ENCODE data around the gene RALGAPA1. TPM values are rescaled to one million over a fixed set of nuclear protein-coding genes. Genes with fewer than 3 reads are reported as not detected.
"Not testable (repeated sequence)": the region's sequence is repeated elsewhere in the genome, so short reads cannot be mapped to it uniquely, and the experiment has no call there.

Gene RALGAPA1
- total RNA-seq (2016; rRNA removed; fragmentation: Illumina TruSeq; extraction: Trizol), result 89.2 and 103 TPM in 2 replicates
- total RNA-seq (2016; cell fraction: cytosol; rRNA removed; fragmentation: Illumina TruSeq; extraction: Trizol; ENCODE audit: low read depth), result 67.7 and 82.5 TPM in 2 replicates
- 88.4 and 98.4 TPM in 2 replicates for total RNA-seq (2016; cell fraction: insoluble cytoplasmic fraction; rRNA removed; fragmentation: Illumina TruSeq; extraction: Trizol)
- total RNA-seq (2016; cell fraction: membrane; rRNA removed; fragmentation: Illumina TruSeq; extraction: Trizol), result 66.2 and 85.5 TPM in 2 replicates
- 215 and 231 TPM in 2 replicates for total RNA-seq (2016; cell fraction: nucleus; rRNA removed; fragmentation: Illumina TruSeq; extraction: Trizol)
- polyA plus RNA-seq (2011; rRNA removed), result 58.2 and 65.0 TPM in 2 replicates
- polyA plus RNA-seq (2011; cell fraction: cytosol; rRNA removed), result 20.3 and 33.5 TPM in 2 replicates
- 72.7 and 78.9 TPM in 2 replicates for polyA plus RNA-seq (2011; cell fraction: nucleus; rRNA removed)
- polyA plus RNA-seq (2012), result 49.6 and 52.4 TPM in 2 replicates
- polyA plus RNA-seq (2016; cell fraction: cytosol; fragmentation: Illumina TruSeq; extraction: Trizol; ENCODE audit: low read depth), result 4.1 TPM in 2 replicates
- 61.0 and 61.5 TPM in 2 replicates for polyA plus RNA-seq (2016; cell fraction: insoluble cytoplasmic fraction; fragmentation: Illumina TruSeq; extraction: Trizol; ENCODE audit: low read depth)
- 8.3 and 9.4 TPM in 2 replicates for polyA plus RNA-seq (2016; cell fraction: membrane; fragmentation: Illumina TruSeq; extraction: Trizol; ENCODE audit: low read depth)
- polyA plus RNA-seq (2016; cell fraction: nucleus; fragmentation: Illumina TruSeq; extraction: Trizol; ENCODE audit: insufficient read depth, low read depth), result 95.7 and 106 TPM in 2 replicates
- 28.8 and 235 TPM in 2 replicates for polyA minus RNA-seq (2011; rRNA and poly(A)+ RNA removed; ENCODE audit: low replicate concordance)
- 103 and 117 TPM in 2 replicates for polyA minus RNA-seq (2011; cell fraction: cytosol; rRNA and poly(A)+ RNA removed)
- polyA minus RNA-seq (2011; cell fraction: nucleus; rRNA and poly(A)+ RNA removed), result 733 and 766 TPM in 2 replicates
- Bru-seq, nascent RNA, result percentile 98 among the genes with signal in this experiment
- percentile 96 among the genes with signal in this experiment for BruChase-seq, experiment 1, labeled RNA remaining after a 6-hour chase
- percentile 97 among the genes with signal in this experiment for BruChase-seq, experiment 2, labeled RNA remaining after a 2-hour chase
- long read RNA-seq, experiment 1, partial matches to known transcripts, result 24 of 32 reads
- long read RNA-seq, experiment 1, other reads (novel, unspliced or antisense), result 8 of 32 reads
- long read RNA-seq, experiment 2, partial matches to known transcripts, result 11 of 75 reads
- long read RNA-seq, experiment 2, other reads (novel, unspliced or antisense), result 64 of 75 reads

- peak within 1 kb of the TSS; percentile 25 for H2AFZ ChIP-seq (ENCODE audit: low read length)
- WGBS (ENCODE audit: low lambda C conversion rate), result under 1% methylated on average over 37 of the region's 66 CpGs
- peaks cover 51% of the 10 kb centered on the region for H3K4me1 ChIP-seq (ENCODE audit: insufficient read depth, low read length)
- H3K9ac ChIP-seq (ENCODE audit: insufficient read depth, low read depth, low read length), result peak within 1 kb of the TSS; percentile 95
- CTCF ChIA-PET (ENCODE audit: low intra/inter-chr PET ratio, low total read pairs); H4K20me1 ChIP-seq (ENCODE audit: insufficient read depth, low read length); BruUV-seq (replicated peaks); H3K36me3 ChIP-seq (replicated peaks in 1 of 2; ENCODE audit: control insufficient read depth in 1 of 2, insufficient read depth in 2 of 2, low read length in 2 of 2); H3K27me3 ChIP-seq (ENCODE audit: control insufficient read depth in 1 of 2, insufficient read depth in 2 of 2, low read length in 2 of 2); H3K9me3 ChIP-seq (ENCODE audit: low read length): not testable (repeated sequence)
- FAIRE-seq (peak; percentile 78), DNase-seq (ENCODE audit: low spot score) (peak; percentile 100), ATAC-seq (peak; percentile 97)
- peak within 1 kb of the TSS; percentile 89 for H3K27ac ChIP-seq (ENCODE audit: extremely low read length, insufficient read depth, low read length)
- in situ Hi-C loops (cut with HindIII; ENCODE audit: extremely low pct_ligation_motif_present, low pct_unique_long_range_greater_than_20kb) (loop anchor here (25.0 kb wide), 1 partner anchor 672 kb away; no protein-coding TSS in a partner anchor), intact Hi-C loops (cut with micrococcal nuclease; ENCODE audit: unreplicated experiment) (loop anchor here (1.0 to 10.0 kb wide), 6 partner anchors 17 to 764 kb away; partner anchors contain the start of genes BRMS1L, FAM177A1, PPP2R3C and PRORP)
- peak within 1 kb of the TSS; percentile 82 for H3K4me2 ChIP-seq (ENCODE audit: low read depth, low read length)
- H3K4me3 ChIP-seq (replicated peaks in 1 of 3; ENCODE audit: insufficient read depth in 1 of 3, low read depth in 2 of 3, low read length in 3 of 3), result peak within 1 kb of the TSS; percentile 85 to 96 (median 86)
- H3K79me2 ChIP-seq (ENCODE audit: insufficient read depth, low read length), result peaks cover 47% of the 10 kb centered on the region
- POLR2A ChIA-PET, result interaction anchor here (1.0 to 3.9 kb wide), 9 partner anchors 8 to 935 kb away, joined by 3 to 81 read pairs (median 3); partner anchors contain the start of genes BRMS1L and FAM177A1
- TF ChIP-seq ZFX (CRISPR knock-in tag; IDR thresholded peaks at IDR 0.05; ENCODE audit: low read depth) (peak; percentile 99), ZSCAN5A (CRISPR knock-in tag; IDR thresholded peaks at IDR 0.05; ENCODE audit: borderline replicate concordance) (peak; percentile 94; the same call in 1 of the 2 replicates), RBM39 (IDR thresholded peaks at IDR 0.05; ENCODE audit: low read depth, low read length, poor library complexity, severe bottlenecking) (peak; percentile 100), ZNF30 (CRISPR knock-in tag; IDR thresholded peaks at IDR 0.05) (peak; percentile 88), ZSCAN20 (CRISPR knock-in tag; IDR thresholded peaks at IDR 0.05; ENCODE audit: borderline replicate concordance) (peak; percentile 88), DNMT3B (CRISPR knock-in tag; conservative IDR thresholded peaks at IDR 0.05) (peak; percentile 79; the same call in 1 of the 2 replicates), MAZ (IDR thresholded peaks at IDR 0.05; ENCODE audit: borderline replicate concordance, low read depth, low read length) (peak; percentile 28; the same call in 1 of the 2 replicates), MAZ (CRISPR knock-in tag; IDR thresholded peaks at IDR 0.05; ENCODE audit: low read depth) (peak; percentile 87)
- TF ChIP-seq, protein P1, sequence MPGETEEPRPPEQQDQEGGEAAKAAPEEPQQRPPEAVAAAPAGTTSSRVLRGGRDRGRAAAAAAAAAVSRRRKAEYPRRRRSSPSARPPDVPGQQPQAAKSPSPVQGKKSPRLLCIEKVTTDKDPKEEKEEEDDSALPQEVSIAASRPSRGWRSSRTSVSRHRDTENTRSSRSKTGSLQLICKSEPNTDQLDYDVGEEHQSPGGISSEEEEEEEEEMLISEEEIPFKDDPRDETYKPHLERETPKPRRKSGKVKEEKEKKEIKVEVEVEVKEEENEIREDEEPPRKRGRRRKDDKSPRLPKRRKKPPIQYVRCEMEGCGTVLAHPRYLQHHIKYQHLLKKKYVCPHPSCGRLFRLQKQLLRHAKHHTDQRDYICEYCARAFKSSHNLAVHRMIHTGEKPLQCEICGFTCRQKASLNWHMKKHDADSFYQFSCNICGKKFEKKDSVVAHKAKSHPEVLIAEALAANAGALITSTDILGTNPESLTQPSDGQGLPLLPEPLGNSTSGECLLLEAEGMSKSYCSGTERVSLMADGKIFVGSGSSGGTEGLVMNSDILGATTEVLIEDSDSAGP (CRISPR knock-in tag; IDR thresholded peaks at IDR 0.05; ENCODE audit: borderline replicate concordance), result peak; percentile 98
- TF ChIP-seq, protein P2, sequence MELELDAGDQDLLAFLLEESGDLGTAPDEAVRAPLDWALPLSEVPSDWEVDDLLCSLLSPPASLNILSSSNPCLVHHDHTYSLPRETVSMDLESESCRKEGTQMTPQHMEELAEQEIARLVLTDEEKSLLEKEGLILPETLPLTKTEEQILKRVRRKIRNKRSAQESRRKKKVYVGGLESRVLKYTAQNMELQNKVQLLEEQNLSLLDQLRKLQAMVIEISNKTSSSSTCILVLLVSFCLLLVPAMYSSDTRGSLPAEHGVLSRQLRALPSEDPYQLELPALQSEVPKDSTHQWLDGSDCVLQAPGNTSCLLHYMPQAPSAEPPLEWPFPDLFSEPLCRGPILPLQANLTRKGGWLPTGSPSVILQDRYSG (CRISPR knock-in tag; IDR thresholded peaks at IDR 0.05), result peak; percentile 89; the same call in 1 of the 2 replicates
Measured at GRCh38 chr14:35808638-35809563, at the start of gene RALGAPA1. RALGAPA1 (minus strand) TSS chr14:35809295; CDS start chr14:35808835, 460 bp downstream.
